Smooth muscle cell (in vitro differentiated cells): ENCODE results near the gene GRIFIN. TPM values are rescaled to one million over a fixed set of nuclear protein-coding genes. Genes with fewer than 3 reads are reported as not detected.

Experiments used
- DNase-seq: peaks from one replicate; lab custom pipeline; 2025; ENCODE audit not compliant: unreplicated experiment; lab: John Stamatoyannopoulos, UW
- H2AFZ ChIP-seq: fragments of 200-600 bp; sonication (generic); 2 replicates; pipeline ENCODE4 v1.6.0; 2016; ENCODE audit warnings: antibody characterized with exemption, low read depth, mild to moderate bottlenecking
- H3F3A ChIP-seq: fragments of 200-600 bp; sonication (generic); 2 replicates; pipeline ENCODE4 v1.6.0; 2017; ENCODE audit warnings: antibody characterized with exemption, low read depth
- H3K27ac ChIP-seq: fragments of 200-600 bp; sonication (generic); 2 replicates; pipeline ENCODE4 v1.5.1; 2016; ENCODE audit warnings: low read depth, mild to moderate bottlenecking
- H3K27me3 ChIP-seq: fragments of 200-600 bp; sonication (generic); 2 replicates; pipeline ENCODE4 v1.6.1; 2016; ENCODE audit warnings: low read depth, mild to moderate bottlenecking
- H3K36me3 ChIP-seq: fragments of 200-600 bp; sonication (generic); 2 replicates; pipeline ENCODE4 v1.5.1; 2016; ENCODE audit warnings: low read depth
- H3K4me1 ChIP-seq: fragments of 200-600 bp; sonication (generic); 2 replicates; pipeline ENCODE4 v1.5.1; 2016; ENCODE audit warnings: low read depth
- H3K4me2 ChIP-seq: fragments of 200-600 bp; sonication (generic); 2 replicates; pipeline ENCODE4 v1.6.0; 2016; ENCODE audit warnings: mild to moderate bottlenecking
- H3K4me3 ChIP-seq: fragments of 200-600 bp; sonication (generic); 2 replicates; pipeline ENCODE4 v1.5.1; 2016; ENCODE audit warnings: mild to moderate bottlenecking
- H3K79me2 ChIP-seq: fragments of 200-600 bp; sonication (generic); 2 replicates; pipeline ENCODE4 v1.6.0; 2016; ENCODE audit warnings: low read depth, mild to moderate bottlenecking
- H3K9ac ChIP-seq: fragments of 200-600 bp; sonication (generic); 2 replicates; pipeline ENCODE4 v1.6.0; 2016; ENCODE audit warnings: low read depth
- H3K9me3 ChIP-seq: fragments of 200-600 bp; sonication (generic); replicated peaks from 2 replicates; pipeline ENCODE4 v1.5.1; 2016; ENCODE audit warnings: low read depth
- H4K20me1 ChIP-seq: fragments of 200-600 bp; sonication (generic); 2 replicates; pipeline ENCODE4 v1.6.0; 2016; ENCODE audit warnings: low read depth
- WGBS: methylation state at CpG from one replicate; pipeline ENCODE4 v1.1.7; 2016; ENCODE audit warnings: low lambda C conversion rate; 5-methylcytosine and 5-hydroxymethylcytosine counted together
- polyA plus RNA-seq: library from polyadenylated mRNA; unstranded; fragments of >200 nt; fragmentation: Nextera tagmentation; extraction: Ambion mirVana; gene quantifications from 2 replicates; pipeline ENCODE4 v1.2.1, GENCODE V29; 2016
- total RNA-seq: library from RNA; depleted of rRNA; stranded (reverse); fragments of >200 nt; gene quantifications from 2 replicates; pipeline ENCODE4 v1.2.3, GENCODE V29; 2014
- TF ChIP-seq, protein P1 (sequence below): fragments of 200-600 bp; sonication (generic); IDR thresholded peaks from 2 replicates; pipeline ENCODE4 v1.5.1; 2017; ENCODE audit warnings: borderline replicate concordance, mild to moderate bottlenecking, antibody characterized with exemption; ENCODE audit not compliant: insufficient read depth, poor library complexity, severe bottlenecking

The GRIFIN gene, protein sequence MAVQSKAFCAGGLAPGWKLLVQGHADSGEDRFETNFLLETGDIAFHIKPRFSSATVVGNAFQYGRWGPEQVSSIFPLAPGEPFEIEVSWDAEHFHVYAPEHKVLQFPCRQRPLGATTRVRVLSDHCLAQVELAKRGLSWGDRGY
- total RNA-seq, result not detected in 2 replicates
- polyA plus RNA-seq, result not detected in 2 replicates

DNA sequence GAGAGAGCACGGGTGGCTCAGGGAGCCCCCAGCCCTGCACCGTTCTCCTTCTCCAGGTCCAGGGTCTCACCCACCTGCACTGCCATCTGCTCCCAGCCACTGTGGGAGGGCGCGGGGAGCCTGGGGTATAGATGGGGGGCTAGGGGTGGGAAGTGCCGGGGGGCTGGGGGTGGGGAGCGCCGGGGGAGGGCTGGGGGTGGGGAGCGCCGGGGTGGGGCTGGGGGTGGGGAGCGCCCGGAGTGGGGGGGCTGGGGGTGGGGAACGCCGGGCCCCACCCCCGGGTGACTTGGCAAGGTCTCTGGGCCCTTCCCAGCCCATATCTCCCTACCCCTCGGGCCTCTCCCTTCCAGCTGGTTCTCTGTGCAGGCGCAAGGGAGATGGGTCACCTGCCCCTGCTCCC is at the start of gene GRIFIN:
GRIFIN (minus strand) TSS at position 101 of the 400 bp plus-strand sequence; CDS start at position 86, 15 bp downstream.
- no peaks in the 10 kb centered on the region for H4K20me1 ChIP-seq
- H2AFZ ChIP-seq, result no peak within 1 kb of the TSS
- no peak within 1 kb of the TSS for H3K9ac ChIP-seq
- 96% methylated on average over 5 of the region's 16 CpGs for WGBS
- no peaks in the 10 kb centered on the region for H3K36me3 ChIP-seq
- no peaks in the 10 kb centered on the region for H3F3A ChIP-seq
- no peak within 1 kb of the TSS for H3K4me2 ChIP-seq
- H3K4me3 ChIP-seq, result no peak within 1 kb of the TSS
- DNase-seq, result no peak
- H3K27ac ChIP-seq, result no peak within 1 kb of the TSS
- no peaks in the 10 kb centered on the region for H3K79me2 ChIP-seq
- peaks cover 15% of the 10 kb centered on the region for H3K4me1 ChIP-seq
- no peaks in the 10 kb centered on the region for H3K9me3 ChIP-seq
- H3K27me3 ChIP-seq, result no peaks in the 10 kb centered on the region
- TF ChIP-seq, protein P1, sequence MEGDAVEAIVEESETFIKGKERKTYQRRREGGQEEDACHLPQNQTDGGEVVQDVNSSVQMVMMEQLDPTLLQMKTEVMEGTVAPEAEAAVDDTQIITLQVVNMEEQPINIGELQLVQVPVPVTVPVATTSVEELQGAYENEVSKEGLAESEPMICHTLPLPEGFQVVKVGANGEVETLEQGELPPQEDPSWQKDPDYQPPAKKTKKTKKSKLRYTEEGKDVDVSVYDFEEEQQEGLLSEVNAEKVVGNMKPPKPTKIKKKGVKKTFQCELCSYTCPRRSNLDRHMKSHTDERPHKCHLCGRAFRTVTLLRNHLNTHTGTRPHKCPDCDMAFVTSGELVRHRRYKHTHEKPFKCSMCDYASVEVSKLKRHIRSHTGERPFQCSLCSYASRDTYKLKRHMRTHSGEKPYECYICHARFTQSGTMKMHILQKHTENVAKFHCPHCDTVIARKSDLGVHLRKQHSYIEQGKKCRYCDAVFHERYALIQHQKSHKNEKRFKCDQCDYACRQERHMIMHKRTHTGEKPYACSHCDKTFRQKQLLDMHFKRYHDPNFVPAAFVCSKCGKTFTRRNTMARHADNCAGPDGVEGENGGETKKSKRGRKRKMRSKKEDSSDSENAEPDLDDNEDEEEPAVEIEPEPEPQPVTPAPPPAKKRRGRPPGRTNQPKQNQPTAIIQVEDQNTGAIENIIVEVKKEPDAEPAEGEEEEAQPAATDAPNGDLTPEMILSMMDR, result no peak

DNA sequence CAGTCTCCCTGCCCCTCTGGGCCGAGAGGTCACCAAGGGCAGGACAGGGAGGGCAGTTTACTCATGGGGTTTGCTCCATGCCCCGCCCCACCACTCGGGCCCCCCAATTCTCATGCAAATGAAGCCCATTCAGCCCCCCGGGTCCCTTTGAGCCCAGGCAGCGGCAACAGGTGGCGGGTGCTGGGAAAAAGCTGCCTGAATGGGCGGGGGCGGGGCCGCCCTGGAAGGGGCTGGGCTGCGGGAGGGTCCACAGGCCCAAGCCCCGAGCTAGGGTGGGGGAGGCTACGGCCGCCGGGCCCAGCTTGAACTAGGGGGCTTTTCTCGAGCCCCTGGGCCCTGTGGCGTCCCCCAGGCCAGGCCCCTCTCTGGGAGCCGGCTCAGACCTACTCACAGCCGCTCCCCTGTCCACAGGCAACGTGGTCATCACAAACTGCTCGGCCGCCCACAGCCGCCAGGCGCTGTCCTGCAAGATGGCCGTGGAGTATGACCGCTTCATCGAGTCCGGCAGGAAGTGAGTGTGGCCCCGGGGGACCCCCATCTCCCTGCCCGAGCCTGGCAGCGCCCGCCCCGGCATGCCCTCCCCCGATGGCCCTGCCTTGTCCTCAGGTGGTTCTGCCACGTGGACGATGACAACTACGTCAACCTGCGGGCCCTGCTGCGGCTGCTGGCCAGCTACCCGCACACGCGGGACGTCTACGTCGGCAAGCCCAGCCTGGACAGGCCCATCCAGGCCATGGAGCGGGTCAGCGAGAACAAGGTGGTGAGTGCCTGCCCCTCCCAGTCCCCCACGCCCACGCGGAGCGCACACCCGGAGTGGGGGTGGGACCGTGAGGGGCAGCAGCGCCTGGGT is 48.8 kb upstream of the GRIFIN start:
- Histone ChIP-seq H3K9ac (no peak overlapping the region), H3K27ac (peak overlapping the region; percentile 84), H3K4me3 (no peak overlapping the region), H3K27me3 (no peaks in the 10 kb centered on the region), H3K9me3 (no peaks in the 10 kb centered on the region), H2AFZ (no peak overlapping the region), H3K4me1 (peaks cover 61% of the 10 kb centered on the region), H4K20me1 (peaks cover 92% of the 10 kb centered on the region), H3F3A (peaks cover 38% of the 10 kb centered on the region), H3K36me3 (no peaks in the 10 kb centered on the region), H3K4me2 (peak overlapping the region; percentile 93), H3K79me2 (peaks cover 45% of the 10 kb centered on the region)
- no peak for DNase-seq
- 86% methylated on average over 47 of the region's 53 CpGs for WGBS
- TF ChIP-seq, protein P1, result no peak

DNA sequence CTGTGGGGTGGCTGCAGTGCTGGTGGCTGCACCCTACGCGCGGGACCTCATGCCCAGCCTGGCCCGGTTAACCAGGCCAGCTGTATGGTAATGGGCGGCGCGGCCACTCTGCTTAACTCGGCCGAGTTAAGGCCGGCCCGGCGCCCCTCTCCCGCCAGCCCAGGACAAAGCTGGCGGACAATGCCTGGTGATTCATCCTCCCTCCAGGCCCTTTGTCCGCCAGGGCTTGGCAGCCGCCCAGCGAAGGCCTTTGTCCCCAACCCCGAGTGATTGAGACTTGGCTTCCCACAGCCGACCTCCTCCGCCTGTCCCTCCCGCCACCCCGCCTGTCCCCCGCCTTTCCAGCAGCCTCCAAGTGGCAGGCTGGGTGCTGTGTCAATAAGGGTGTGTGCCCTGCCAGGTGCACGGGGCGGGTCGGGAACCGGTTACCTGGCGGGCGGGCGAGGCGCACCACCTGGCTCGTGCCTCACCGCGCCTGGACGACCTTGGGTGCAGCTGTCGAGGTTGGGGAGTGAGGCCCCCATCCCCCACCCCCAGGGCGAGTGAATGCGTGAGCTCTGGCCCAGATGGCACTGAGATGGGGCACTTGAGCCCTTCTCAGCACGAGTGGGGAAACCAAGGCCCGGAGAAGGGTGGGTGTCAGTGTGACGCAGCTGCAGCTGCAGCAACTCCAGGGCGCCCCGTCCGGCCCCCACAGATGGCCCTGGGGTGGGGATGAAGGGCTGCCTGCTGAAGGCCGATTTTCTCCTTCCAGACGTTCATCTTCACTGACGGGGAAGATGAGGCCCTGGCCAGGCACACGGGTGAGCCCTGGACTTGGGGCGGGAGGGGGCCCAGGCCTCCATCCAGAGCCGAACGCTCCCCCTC is 48.0 kb upstream of the GRIFIN start:
- Histone ChIP-seq H3K9ac (peak overlapping the region; percentile 49), H3K4me2 (peak overlapping the region; percentile 93), H3K36me3 (no peaks in the 10 kb centered on the region), H3K27me3 (no peaks in the 10 kb centered on the region), H3K9me3 (no peaks in the 10 kb centered on the region), H3F3A (peaks cover 32% of the 10 kb centered on the region), H3K4me1 (peaks cover 56% of the 10 kb centered on the region), H4K20me1 (peaks cover 89% of the 10 kb centered on the region), H3K79me2 (peaks cover 45% of the 10 kb centered on the region), H2AFZ (no peak overlapping the region), H3K4me3 (peak overlapping the region; percentile 59), H3K27ac (peak overlapping the region; percentile 84)
- no peak for DNase-seq
- 35% methylated on average over 42 of the region's 51 CpGs for WGBS
- TF ChIP-seq, protein P1, result no peak
